ENCODE measurements around the gene CGRRF1.

The CGRRF1 gene

DNA sequence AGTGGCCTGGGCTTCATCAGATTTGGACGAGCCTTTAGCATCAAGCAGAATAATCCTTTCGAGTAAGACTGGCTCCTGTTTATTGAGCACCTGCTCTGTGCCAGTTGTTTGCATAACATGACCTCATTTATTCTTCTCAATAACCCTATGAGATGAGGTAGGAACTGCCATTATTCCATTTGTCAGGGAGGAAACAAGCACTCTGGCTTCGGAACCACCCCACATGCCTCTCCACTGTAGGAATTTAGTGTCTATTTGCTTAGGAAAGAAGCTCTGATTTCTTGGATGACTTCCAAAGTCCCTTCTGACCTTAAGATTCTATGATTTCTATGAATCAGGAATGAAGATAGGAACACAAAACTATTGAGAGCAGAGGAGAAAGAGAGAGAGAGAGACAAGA, 68.3 kb downstream of the CGRRF1 start:
- Histone ChIP-seq H3K27me3 (no peaks in the 10 kb centered on the region), H3K4me1 (no peaks in the 10 kb centered on the region)
- DNase-seq = no peak

DNA sequence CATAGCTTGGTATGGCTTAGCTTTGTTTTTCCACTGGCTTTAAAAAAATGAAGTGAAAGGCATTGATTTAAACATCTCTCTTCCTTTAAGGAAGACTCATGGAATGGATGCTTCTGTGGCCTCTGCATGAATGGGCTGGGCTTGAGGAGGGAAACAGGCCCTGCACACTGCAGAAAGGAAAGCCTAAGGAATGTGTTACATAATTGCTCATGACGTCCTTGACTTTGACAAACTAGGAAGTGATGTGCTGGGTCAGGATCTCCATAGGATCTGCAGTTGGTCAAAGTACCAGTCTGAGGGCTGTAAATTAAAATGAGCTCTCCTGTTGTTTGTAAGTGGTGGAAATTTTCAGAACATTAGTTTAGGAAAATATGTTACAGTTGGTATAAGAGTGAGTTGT, 69.9 kb downstream of the CGRRF1 start:
- H3K36me3 ChIP-seq = no peaks in the 10 kb centered on the region

More for the DNA sequence above, 68.3 kb downstream of the CGRRF1 start:
- Histone ChIP-seq H3K9me3 (no peaks in the 10 kb centered on the region), H3K4me3 (ENCODE audit: low read depth, low read length) (no peak overlapping the region), H3K36me3 (no peaks in the 10 kb centered on the region)
- TF ChIP-seq, protein P1, sequence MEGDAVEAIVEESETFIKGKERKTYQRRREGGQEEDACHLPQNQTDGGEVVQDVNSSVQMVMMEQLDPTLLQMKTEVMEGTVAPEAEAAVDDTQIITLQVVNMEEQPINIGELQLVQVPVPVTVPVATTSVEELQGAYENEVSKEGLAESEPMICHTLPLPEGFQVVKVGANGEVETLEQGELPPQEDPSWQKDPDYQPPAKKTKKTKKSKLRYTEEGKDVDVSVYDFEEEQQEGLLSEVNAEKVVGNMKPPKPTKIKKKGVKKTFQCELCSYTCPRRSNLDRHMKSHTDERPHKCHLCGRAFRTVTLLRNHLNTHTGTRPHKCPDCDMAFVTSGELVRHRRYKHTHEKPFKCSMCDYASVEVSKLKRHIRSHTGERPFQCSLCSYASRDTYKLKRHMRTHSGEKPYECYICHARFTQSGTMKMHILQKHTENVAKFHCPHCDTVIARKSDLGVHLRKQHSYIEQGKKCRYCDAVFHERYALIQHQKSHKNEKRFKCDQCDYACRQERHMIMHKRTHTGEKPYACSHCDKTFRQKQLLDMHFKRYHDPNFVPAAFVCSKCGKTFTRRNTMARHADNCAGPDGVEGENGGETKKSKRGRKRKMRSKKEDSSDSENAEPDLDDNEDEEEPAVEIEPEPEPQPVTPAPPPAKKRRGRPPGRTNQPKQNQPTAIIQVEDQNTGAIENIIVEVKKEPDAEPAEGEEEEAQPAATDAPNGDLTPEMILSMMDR (IDR thresholded peaks at IDR 0.05; ENCODE audit: low read depth, low read length) = no peak

DNA sequence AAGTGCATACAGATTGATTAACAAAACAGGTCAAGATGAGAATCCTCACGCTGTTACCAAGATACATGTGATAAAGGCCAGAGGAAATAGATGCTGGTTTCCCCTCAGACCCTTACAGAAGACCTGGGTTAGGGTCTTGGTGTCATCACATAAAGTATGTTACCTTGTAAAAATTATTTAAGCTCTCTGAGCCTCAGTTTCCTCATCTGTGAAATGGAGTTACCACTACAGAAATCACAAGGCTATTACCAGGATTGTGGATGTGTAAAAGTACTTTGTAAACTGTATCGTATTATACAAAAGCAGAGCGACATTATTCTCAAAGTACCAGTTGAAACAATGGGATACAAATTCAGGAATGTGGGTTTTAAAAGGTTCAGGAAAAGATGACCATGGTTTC, 71.2 kb downstream of the CGRRF1 start:
- H3K4me3 ChIP-seq (ENCODE audit: low read depth, low read length) = no peak overlapping the region
- no peaks in the 10 kb centered on the region for H3K27me3 ChIP-seq
- no peaks in the 10 kb centered on the region for H3K36me3 ChIP-seq
- TF ChIP-seq, protein P1 (IDR thresholded peaks at IDR 0.05; ENCODE audit: low read depth, low read length) = no peak
- H3K4me1 ChIP-seq = no peaks in the 10 kb centered on the region
- no peak for DNase-seq
- H3K9me3 ChIP-seq = no peaks in the 10 kb centered on the region

More for the DNA sequence above, 69.9 kb downstream of the CGRRF1 start:
- Histone ChIP-seq H3K27me3 (no peaks in the 10 kb centered on the region), H3K4me3 (ENCODE audit: low read depth, low read length) (no peak overlapping the region), H3K9me3 (no peaks in the 10 kb centered on the region), H3K4me1 (no peaks in the 10 kb centered on the region)
- TF ChIP-seq, protein P1 (IDR thresholded peaks at IDR 0.05; ENCODE audit: low read depth, low read length) = no peak
- no peak for DNase-seq

DNA sequence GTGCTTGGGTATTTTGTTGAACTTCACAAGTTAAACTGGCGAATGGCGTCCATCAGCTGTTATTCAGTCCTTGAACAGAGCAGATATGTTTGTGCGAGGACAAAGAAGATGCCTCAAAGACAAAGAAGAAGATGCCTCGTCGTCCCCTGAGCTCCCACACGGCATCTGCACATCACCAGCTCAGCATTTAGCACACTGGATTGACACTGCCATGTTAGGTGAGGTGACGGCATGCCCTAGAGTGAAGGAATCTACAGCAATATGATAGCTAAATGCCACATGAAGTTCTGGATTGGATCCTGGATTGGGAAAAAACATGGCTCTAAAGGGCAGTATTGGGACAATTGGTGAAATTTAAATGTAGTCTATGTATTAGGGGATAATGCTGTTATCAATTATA, 72.6 kb downstream of the CGRRF1 start:
- H3K4me3 ChIP-seq (ENCODE audit: low read depth, low read length) = no peak overlapping the region
- no peak for DNase-seq
- TF ChIP-seq, protein P1 (IDR thresholded peaks at IDR 0.05; ENCODE audit: low read depth, low read length) = no peak
- H3K9me3 ChIP-seq = no peaks in the 10 kb centered on the region
- no peaks in the 10 kb centered on the region; the same call in 1 of the 2 replicates for H3K27me3 ChIP-seq
- H3K4me1 ChIP-seq = no peaks in the 10 kb centered on the region
- no peaks in the 10 kb centered on the region for H3K36me3 ChIP-seq

DNA sequence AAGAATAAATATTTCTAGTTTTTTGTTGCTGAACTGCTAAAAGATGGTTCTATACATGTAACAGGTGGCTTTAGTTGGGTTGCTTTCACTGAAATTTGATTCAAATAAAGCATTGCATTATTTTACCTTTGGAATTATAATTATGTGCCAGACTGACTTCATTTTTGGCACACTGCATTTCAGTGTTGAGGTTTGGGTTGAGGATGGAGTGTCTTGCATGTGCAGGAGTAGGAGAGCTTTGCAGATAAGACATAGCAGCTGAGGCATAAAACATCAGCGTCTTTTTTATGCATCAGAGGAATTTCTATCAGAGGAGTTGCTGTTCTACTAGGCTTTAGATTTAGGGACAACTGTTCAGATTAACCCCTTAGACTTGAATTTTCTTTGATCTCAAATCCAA, 74.4 kb downstream of the CGRRF1 start:
- H3K27me3 ChIP-seq = peaks cover 8% of the 10 kb centered on the region
- no peak overlapping the region for H3K4me3 ChIP-seq (ENCODE audit: low read depth, low read length)
- no peaks in the 10 kb centered on the region for H3K9me3 ChIP-seq
- H3K36me3 ChIP-seq = no peaks in the 10 kb centered on the region
- TF ChIP-seq, protein P1 (IDR thresholded peaks at IDR 0.05; ENCODE audit: low read depth, low read length) = no peak
- no peaks in the 10 kb centered on the region for H3K4me1 ChIP-seq
- DNase-seq = no peak

DNA sequence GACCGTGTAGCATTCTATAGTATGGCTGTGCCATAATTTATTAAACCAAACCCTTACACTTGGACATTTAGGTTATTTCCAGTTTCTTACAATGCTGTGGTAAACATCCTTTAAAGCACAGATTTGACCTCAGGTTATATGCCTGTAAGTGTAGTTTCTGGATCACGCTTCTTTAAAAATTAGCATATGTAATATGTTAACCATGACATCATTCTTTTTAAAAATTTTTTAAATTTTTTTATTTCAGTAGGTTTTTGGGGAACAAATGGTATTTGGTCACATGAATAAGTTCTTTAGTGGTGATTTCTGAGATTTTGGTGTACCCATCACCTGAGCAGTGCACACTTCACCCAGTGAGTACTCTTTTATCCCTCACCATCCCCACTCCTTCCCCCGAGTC, 75.5 kb downstream of the CGRRF1 start:
- no peak overlapping the region for H3K4me3 ChIP-seq (ENCODE audit: low read depth, low read length)

More for the DNA sequence above, 75.5 kb downstream of the CGRRF1 start:
- Histone ChIP-seq H3K4me1 (no peaks in the 10 kb centered on the region), H3K9me3 (no peaks in the 10 kb centered on the region), H3K27me3 (peaks cover 8% of the 10 kb centered on the region), H3K36me3 (no peaks in the 10 kb centered on the region)
- no peak for DNase-seq
- TF ChIP-seq, protein P1 (IDR thresholded peaks at IDR 0.05; ENCODE audit: low read depth, low read length) = no peak

Data from BE2C (cell line).